GM12865 (cell line): ENCODE results near the gene PRORP.
"Not testable (repeated sequence)": the region's sequence is repeated elsewhere in the genome, so short reads cannot be mapped to it uniquely, and the experiment has no call there.

Experiments
- DNase-seq: peaks from one replicate; pipeline ENCODE4 v3.0.0; 2010; ENCODE audit warnings: low read depth
- H3K4me3 ChIP-seq: 2 replicates; pipeline ENCODE4 v1.5.1; 2011; ENCODE audit warnings: mild to moderate bottlenecking, low read depth, low read length, control low read depth
- TF ChIP-seq, protein P1 (sequence below): IDR thresholded peaks from 2 replicates; pipeline ENCODE4 v1.5.1; 2011; ENCODE audit warnings: low read length, control low read depth, low read depth, inconsistent platforms; ENCODE audit not compliant: insufficient read depth; ENCODE audit errors: missing control alignments

The PRORP gene

DNA sequence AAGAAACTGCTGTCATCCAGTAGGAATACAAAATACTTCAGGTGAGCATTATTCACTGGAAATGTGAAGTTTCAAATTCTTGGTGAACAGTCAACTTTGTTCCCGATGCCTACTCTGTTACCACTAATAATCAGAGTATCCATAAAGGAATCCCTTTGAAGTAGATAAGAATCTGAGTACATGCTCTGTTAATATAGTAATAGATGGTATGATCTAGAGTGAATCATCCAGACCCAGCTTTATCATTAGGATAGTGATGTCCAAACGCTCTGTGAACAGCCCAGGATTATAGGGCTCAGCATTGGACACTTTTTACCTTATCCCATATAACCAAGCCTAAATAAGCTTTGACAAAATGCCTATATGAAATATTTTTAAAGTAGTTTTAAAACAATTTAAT lies 33.8 kb upstream of the PRORP start:
- TF ChIP-seq, protein P1, sequence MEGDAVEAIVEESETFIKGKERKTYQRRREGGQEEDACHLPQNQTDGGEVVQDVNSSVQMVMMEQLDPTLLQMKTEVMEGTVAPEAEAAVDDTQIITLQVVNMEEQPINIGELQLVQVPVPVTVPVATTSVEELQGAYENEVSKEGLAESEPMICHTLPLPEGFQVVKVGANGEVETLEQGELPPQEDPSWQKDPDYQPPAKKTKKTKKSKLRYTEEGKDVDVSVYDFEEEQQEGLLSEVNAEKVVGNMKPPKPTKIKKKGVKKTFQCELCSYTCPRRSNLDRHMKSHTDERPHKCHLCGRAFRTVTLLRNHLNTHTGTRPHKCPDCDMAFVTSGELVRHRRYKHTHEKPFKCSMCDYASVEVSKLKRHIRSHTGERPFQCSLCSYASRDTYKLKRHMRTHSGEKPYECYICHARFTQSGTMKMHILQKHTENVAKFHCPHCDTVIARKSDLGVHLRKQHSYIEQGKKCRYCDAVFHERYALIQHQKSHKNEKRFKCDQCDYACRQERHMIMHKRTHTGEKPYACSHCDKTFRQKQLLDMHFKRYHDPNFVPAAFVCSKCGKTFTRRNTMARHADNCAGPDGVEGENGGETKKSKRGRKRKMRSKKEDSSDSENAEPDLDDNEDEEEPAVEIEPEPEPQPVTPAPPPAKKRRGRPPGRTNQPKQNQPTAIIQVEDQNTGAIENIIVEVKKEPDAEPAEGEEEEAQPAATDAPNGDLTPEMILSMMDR = no peak
- DNase-seq = no peak
- H3K4me3 ChIP-seq = no peak overlapping the region

DNA sequence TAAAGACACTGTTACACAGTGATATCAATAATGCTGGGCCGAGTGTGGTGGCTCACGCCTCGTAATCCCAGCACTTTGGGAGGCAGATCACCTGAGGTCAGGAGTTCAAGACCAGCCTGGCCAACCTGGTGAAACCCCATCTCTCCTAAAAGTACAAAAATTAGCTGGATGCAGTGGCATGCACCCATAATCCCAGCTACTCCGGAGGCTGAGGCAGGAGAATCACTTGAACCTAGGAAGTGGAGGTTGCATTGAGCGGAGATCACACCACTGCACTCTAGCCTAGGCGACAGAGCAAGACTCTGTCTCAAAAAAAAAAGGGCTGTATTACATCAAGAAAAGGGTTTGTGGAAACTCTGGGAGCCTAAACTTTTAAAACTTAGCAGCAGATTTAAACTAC lies 27.7 kb upstream of the PRORP start:
- not testable (repeated sequence) for DNase-seq

DNA sequence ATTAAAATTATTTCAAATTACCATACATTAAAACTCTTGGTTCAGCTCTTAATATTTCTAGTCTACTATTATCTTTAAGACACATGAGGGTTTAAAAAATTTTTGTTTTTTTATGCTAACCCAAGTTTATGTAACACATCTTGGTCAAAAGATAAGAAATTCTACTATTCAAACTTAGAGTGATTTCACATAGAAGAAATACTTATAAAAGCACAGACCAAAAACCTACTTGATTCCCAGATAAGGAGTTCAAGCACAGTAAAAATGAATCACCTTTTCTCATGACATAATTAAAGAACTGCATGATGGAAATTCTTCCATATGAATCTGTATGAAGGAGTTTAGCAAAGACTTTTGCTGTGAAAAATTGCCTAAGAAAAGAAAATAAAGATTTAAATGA lies 14.5 kb upstream of the PRORP start:
- TF ChIP-seq, protein P1 = no peak
- H3K4me3 ChIP-seq = no peak overlapping the region
- DNase-seq = no peak

More for the DNA sequence above, 27.7 kb upstream of the PRORP start:
- not testable (repeated sequence) for H3K4me3 ChIP-seq

DNA sequence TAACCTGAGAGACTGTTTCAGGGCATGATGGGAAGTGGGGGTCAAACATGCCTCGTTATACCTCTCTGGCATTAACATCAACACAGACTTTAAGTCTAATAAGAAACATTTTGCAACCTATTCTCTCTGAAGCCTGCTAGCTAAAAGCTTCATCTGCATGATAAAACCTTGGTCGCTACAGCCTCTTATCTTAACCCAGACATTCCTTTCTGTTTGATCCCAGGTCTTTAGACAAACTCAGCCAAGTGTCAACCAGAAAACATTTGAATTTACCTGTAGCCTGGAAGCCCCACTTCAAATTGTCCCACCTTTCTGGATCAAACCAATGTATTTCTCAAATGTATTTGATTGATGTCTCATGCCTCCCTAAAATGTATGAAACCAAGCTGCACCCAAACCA lies 9.7 kb upstream of the PRORP start:
- no peak for DNase-seq
- TF ChIP-seq, protein P1 = no peak
- no peak overlapping the region for H3K4me3 ChIP-seq

DNA sequence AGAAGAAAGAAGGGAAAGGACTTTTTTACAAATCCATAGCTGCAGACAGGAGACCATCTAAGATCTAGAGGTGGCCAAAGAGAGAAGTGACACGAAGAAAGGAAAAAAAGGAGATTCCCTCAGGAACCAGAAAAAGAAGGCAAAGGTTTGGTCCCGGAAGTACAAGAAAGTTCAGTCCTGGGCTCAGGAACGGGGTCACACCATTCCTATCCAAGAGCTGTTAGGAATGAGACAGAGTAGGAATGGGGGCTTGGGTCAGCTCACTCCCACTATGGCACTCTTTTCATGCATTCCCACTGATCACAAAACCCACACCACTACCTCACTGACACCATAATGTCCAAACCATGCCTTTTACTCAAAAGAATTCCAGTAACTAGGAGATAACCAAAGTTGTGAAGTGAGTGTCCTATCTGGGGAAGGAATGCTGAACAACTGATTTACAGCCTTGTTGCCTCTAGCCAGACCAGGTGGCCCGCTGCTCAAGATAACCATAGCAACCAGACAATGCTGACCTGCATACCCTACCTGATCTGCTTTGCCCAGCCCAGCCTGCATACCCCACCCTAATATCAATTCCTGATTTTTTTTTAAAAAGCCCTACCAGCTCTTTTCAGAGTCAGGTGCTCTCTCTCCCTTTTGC lies 8.9 kb upstream of the PRORP start:
- H3K4me3 ChIP-seq = no peak overlapping the region
- no peak for DNase-seq
- TF ChIP-seq, protein P1 = no peak

DNA sequence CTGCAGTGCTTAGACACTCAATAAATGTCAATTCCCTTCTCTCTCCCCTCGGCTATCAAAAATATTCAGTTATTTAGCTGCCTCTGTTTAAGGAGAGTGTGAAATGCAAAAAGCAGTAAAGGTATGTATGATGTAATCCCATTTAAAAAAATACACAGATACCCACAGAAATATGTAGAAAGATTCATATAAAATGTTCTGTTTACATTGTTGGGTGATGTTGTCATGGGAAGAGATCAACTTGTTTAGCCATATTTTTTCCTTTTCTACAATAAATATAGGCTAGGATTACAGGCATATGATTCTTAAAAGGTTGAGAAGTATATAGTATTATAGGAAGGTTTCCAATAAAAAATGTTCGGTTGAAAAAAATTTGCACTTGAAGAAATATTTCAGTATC lies 8.3 kb upstream of the PRORP start:
- TF ChIP-seq, protein P1 = no peak
- no peak for DNase-seq
- no peak overlapping the region for H3K4me3 ChIP-seq

DNA sequence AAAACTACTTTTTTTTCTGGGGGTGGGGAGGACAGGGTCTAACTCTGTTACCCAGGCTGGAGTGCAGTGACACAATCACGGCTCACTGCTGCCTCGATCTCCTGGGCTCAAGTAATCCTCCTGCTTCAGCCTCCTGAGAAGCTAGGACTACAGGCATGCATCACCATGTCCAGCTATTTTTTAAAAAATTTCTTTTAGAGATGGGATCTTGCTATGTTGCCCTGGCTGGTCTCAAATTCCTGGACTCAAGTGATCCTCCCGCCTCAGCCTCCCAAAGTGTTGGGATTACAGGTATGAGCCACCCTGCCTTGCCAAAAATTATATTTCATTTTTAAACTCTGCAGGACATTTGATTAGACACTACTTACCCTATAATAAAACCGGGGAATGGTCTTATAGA lies 6.1 kb upstream of the PRORP start:
- TF ChIP-seq, protein P1 = no peak
- no peak for DNase-seq
- no peak overlapping the region for H3K4me3 ChIP-seq
